HCEC 1CT (cell line): ENCODE measurements around the gene DNAJC1.
"Not testable (repeated sequence)": the region's sequence is repeated elsewhere in the genome, so short reads cannot be mapped to it uniquely, and the experiment has no call there.

ENCODE experiments used
- DNase-seq: peaks from one replicate; pipeline ENCODE4 v3.0.0-alpha.2; 2017

Gene DNAJC1

GRCh38 chr10:22003177-22003963, at the start of gene DNAJC1:
Gene DNAJC1, minus strand, starts transcription at chr10:22003730. Its CDS starts 296 bp downstream, at chr10:22003434.
- peak; percentile 92 for DNase-seq

GRCh38 chr10:22053048-22053447, 49.5 kb upstream of the DNAJC1 start:
- no peak for DNase-seq

GRCh38 chr10:22049635-22050034, 46.1 kb upstream of the DNAJC1 start:
- DNase-seq, result peak; percentile 39

GRCh38 chr10:22047812-22048211, 44.3 kb upstream of the DNAJC1 start:
- no peak for DNase-seq

GRCh38 chr10:22043327-22043633, 39.8 kb upstream of the DNAJC1 start:
- DNase-seq, result no peak

- DNase-seq, result no peak
These were observed 39.2 kb upstream of the DNAJC1 start for GRCh38 chr10:22042557-22043326.

- DNase-seq, result no peak
These were observed 30.8 kb upstream of the DNAJC1 start for GRCh38 chr10:22034333-22034732.

GRCh38 chr10:22032268-22032667, 28.7 kb upstream of the DNAJC1 start:
- not testable (repeated sequence) for DNase-seq

- no peak for DNase-seq
These were observed 26.9 kb upstream of the DNAJC1 start for GRCh38 chr10:22030421-22030820.

- no peak for DNase-seq
These were observed 26.1 kb upstream of the DNAJC1 start for GRCh38 chr10:22029445-22030236.

- no peak for DNase-seq
These were observed 24.1 kb upstream of the DNAJC1 start for GRCh38 chr10:22027364-22028238.

GRCh38 chr10:22026287-22026686, 22.8 kb upstream of the DNAJC1 start:
- no peak for DNase-seq

- DNase-seq, result no peak
These were observed 20.0 kb upstream of the DNAJC1 start for GRCh38 chr10:22023508-22023907.

GRCh38 chr10:22022257-22023032, 18.9 kb upstream of the DNAJC1 start:
- no peak for DNase-seq

GRCh38 chr10:22021144-22021543, 17.6 kb upstream of the DNAJC1 start:
- DNase-seq, result not testable (repeated sequence)

GRCh38 chr10:22017283-22018020, 13.9 kb upstream of the DNAJC1 start:
- no peak for DNase-seq

GRCh38 chr10:22016046-22016705, 12.6 kb upstream of the DNAJC1 start:
- peak; percentile 69 for DNase-seq

GRCh38 chr10:22010973-22011408, 7.5 kb upstream of the DNAJC1 start:
- peak; percentile 31 for DNase-seq

GRCh38 chr10:22010539-22010938, 7.0 kb upstream of the DNAJC1 start:
- DNase-seq, result no peak

GRCh38 chr10:22006379-22006884, 2.9 kb upstream of the DNAJC1 start:
- DNase-seq, result no peak
